Spleen (tissue), 11 donors: ENCODE measurements around the gene FUT4. TPM values are rescaled to one million over a fixed set of nuclear protein-coding genes. Genes with fewer than 3 reads are reported as not detected.

Experiments used
- DNase-seq: peaks from one replicate; pipeline ENCODE4 v3.0.0-alpha.2; 2020
- H3K27ac ChIP-seq, 8 donors: fragments of 200-600 bp; sonication (generic) in 7 of 8; 1 replicate in 4 of 8; 2 replicates in 4 of 8; pipeline versions ENCODE4 v1.5.0 to v1.8.0; 2016 to 2021; ENCODE audit warnings: inconsistent platforms in 4 of 8, mild to moderate bottlenecking in 4 of 8, moderate library complexity in 1 of 8
- H3K27me3 ChIP-seq, 7 donors: fragments of 200-600 bp; sonication (generic) in 6 of 7; replicated peaks in 1 of 7; 1 replicate in 4 of 7; 2 replicates in 3 of 7; pipeline versions ENCODE4 v1.5.0 to v1.8.0; 2016 to 2021; ENCODE audit warnings: inconsistent platforms in 3 of 7, mild to moderate bottlenecking in 1 of 7
- H3K36me3 ChIP-seq, 6 donors: fragments of 200-600 bp; sonication (generic) in 5 of 6; 1 replicate in 4 of 6; 2 replicates in 2 of 6; pipeline versions ENCODE4 v1.5.0 to v1.8.0; 2016 to 2021; ENCODE audit warnings: inconsistent platforms in 2 of 6
- H3K4me1 ChIP-seq, 6 donors: fragments of 200-600 bp; sonication (generic) in 5 of 6; 1 replicate in 3 of 6; 2 replicates in 3 of 6; pipeline versions ENCODE4 v1.5.0 to v1.8.0; 2016 to 2021; ENCODE audit warnings: inconsistent platforms in 3 of 6
- H3K4me3 ChIP-seq, 8 donors: fragments of 200-600 bp; sonication (generic) in 7 of 8; 1 replicate in 4 of 8; 2 replicates in 4 of 8; pipeline versions ENCODE4 v1.5.0 to v1.8.0; 2016 to 2021; ENCODE audit warnings: inconsistent platforms in 4 of 8, mild to moderate bottlenecking in 4 of 8, moderate library complexity in 2 of 8
- H3K9me3 ChIP-seq, 8 donors: fragments of 200-600 bp; sonication (generic) in 7 of 8; 1 replicate in 4 of 8; 2 replicates in 4 of 8; pipeline versions ENCODE4 v1.5.0 to v1.8.0; 2016 to 2021; ENCODE audit warnings: inconsistent platforms in 4 of 8
- CTCF ChIP-seq, 11 experiments: fragments of 200-600 bp in 7 of 11; fragments of 450-650 bp in 4 of 11; sonication (generic) in 4 of 11; IDR thresholded peaks in 8 of 11; conservative IDR thresholded peaks in 3 of 11; 1 replicate in 7 of 11; 2 replicates in 4 of 11; pipeline versions ENCODE4 v1.4.0 to v1.8.0; 2016 to 2021; ENCODE audit warnings: antibody characterized with exemption in 11 of 11, inconsistent platforms in 4 of 11, mild to moderate bottlenecking in 1 of 11
- POLR2A ChIP-seq, 3 donors: fragments of 450-650 bp; IDR thresholded peaks; one replicate each; pipeline ENCODE4 v1.5.1; 2017; ENCODE audit warnings: antibody characterized with exemption in 3 of 3, mild to moderate bottlenecking in 1 of 3
- POLR2AphosphoS5 ChIP-seq, 3 donors: sonication (generic); formaldehyde crosslinking; IDR thresholded peaks; one replicate each; pipeline ENCODE4 v1.5.1; 2017; ENCODE audit warnings: antibody characterized with exemption in 3 of 3
- WGBS, 5 donors: extraction: QIAGEN DNeasy Blood & Tissue Kit in 3 of 5; methylation state at CpG; one replicate each; pipeline versions ENCODE4 v1.1.5 to v1.1.7; 2013 to 2018; 5-methylcytosine and 5-hydroxymethylcytosine counted together
- intact Hi-C: fragments of 100-400 bp; cut with DNase I; formaldehyde crosslinking; loops from one replicate; pipeline ENCODE4 v1.15.0; 2023; ENCODE audit warnings: low total_unique reads
- polyA plus RNA-seq, 3 donors: library from polyadenylated mRNA; stranded (reverse); fragments of 200-250 nt; gene quantifications; one replicate each; pipeline ENCODE4 v1.2.1, GENCODE V29; 2013
- total RNA-seq, 7 donors: library from RNA; depleted of rRNA in 3 of 7; stranded (reverse); fragments of >200 nt in 3 of 7; fragmentation: NEBNext Ultra II Directional in 4 of 7; extraction: Animal tissue kit (Norgen Biotek cat#: 25700) in 4 of 7; gene quantifications; one replicate each; pipeline versions ENCODE4 v1.1.0 to v1.2.1, GENCODE V29; 2016 to 2021
- donor health status: healthy with polysubstance abuse.
- donor health status: DM: no; HTN: no; CAD: no; lungs with moderate emphysema.
- donor health status: DM: no; HTN: no; CAD: no.
- donor health status: Bipolar disorder and iron deficiency.
- donor health status: healthy.
- donor health status: DM: no; HTN: no; CAD: no.
- donor health status: DM: yes; HTN: yes; CAD: no.

The FUT4 gene
- total and polyA plus RNA-seq, 10 donors = 1.6 to 12.8 (median 9.8) TPM

GRCh38 chr11:94557992-94558391 lies 14.3 kb downstream of the FUT4 start:
- intact Hi-C loops = no loop called here
- no peaks in the 10 kb centered on the region for H3K36me3 ChIP-seq
- H3K4me1 ChIP-seq = peaks cover 0 to 48% (median 4%) of the 10 kb centered on the region in 6 donors
- 59 to 76% (median 61%) methylated on average over 1 of the region's 1 CpG for WGBS, 5 donors
- H3K4me3 ChIP-seq = no peak overlapping the region
- H3K9me3 ChIP-seq = no peaks in the 10 kb centered on the region
- no peak for DNase-seq
- TF ChIP-seq POLR2AphosphoS5 (IDR thresholded peaks at IDR 0.05) (no peak), CTCF (IDR thresholded peaks at IDR 0.05 in 8 of 11, conservative IDR thresholded peaks at IDR 0.05 in 3 of 11) (no peak), POLR2A (IDR thresholded peaks at IDR 0.05) (no peak)
- peak overlapping the region in 6 of 8 donors; percentile 45 to 77 (median 60) for H3K27ac ChIP-seq
- no peaks in the 10 kb centered on the region for H3K27me3 ChIP-seq

- no peak for DNase-seq
- no peak overlapping the region for H3K4me3 ChIP-seq
- peak overlapping the region in 6 of 8 donors; percentile 45 to 77 (median 60) for H3K27ac ChIP-seq
- no peaks in the 10 kb centered on the region for H3K36me3 ChIP-seq
- peaks cover 0 to 48% (median 4%) of the 10 kb centered on the region in 6 donors for H3K4me1 ChIP-seq
- H3K9me3 ChIP-seq = no peaks in the 10 kb centered on the region
- no peaks in the 10 kb centered on the region for H3K27me3 ChIP-seq
- TF ChIP-seq POLR2AphosphoS5 (IDR thresholded peaks at IDR 0.05) (peak in 1 of 3 donors; percentile 37), CTCF (IDR thresholded peaks at IDR 0.05 in 8 of 11, conservative IDR thresholded peaks at IDR 0.05 in 3 of 11) (no peak), POLR2A (IDR thresholded peaks at IDR 0.05) (no peak)
- intact Hi-C loops = no loop called here
- WGBS, 5 donors = 75 to 97% (median 84%) methylated on average over 1 of the region's 1 CpG
Measured at GRCh38 chr11:94558468-94558867, 14.7 kb downstream of the FUT4 start.

GRCh38 chr11:94558932-94559331 lies 15.2 kb downstream of the FUT4 start:
- 92 to 97% (median 93%) methylated on average over 4 of the region's 4 CpGs for WGBS, 5 donors
- TF ChIP-seq POLR2A (IDR thresholded peaks at IDR 0.05) (no peak), POLR2AphosphoS5 (IDR thresholded peaks at IDR 0.05) (no peak)
- peak overlapping the region in 6 of 8 donors; percentile 45 to 77 (median 60) for H3K27ac ChIP-seq
- DNase-seq = no peak
- H3K4me1 ChIP-seq = peaks cover 0 to 51% (median 4%) of the 10 kb centered on the region in 6 donors
- no peaks in the 10 kb centered on the region for H3K9me3 ChIP-seq
- no peaks in the 10 kb centered on the region for H3K36me3 ChIP-seq
- H3K27me3 ChIP-seq = no peaks in the 10 kb centered on the region
- intact Hi-C loops = no loop called here
- H3K4me3 ChIP-seq = no peak overlapping the region

GRCh38 chr11:94559361-94559760 lies 15.6 kb downstream of the FUT4 start:
- Histone ChIP-seq H3K4me1 (peaks cover 0 to 53% (median 4%) of the 10 kb centered on the region in 6 donors), H3K4me3 (no peak overlapping the region), H3K36me3 (no peaks in the 10 kb centered on the region), H3K9me3 (no peaks in the 10 kb centered on the region), H3K27ac (peak overlapping the region in 4 of 8 donors; percentile 54 to 77 (median 70)), H3K27me3 (no peaks in the 10 kb centered on the region)
- intact Hi-C loops = no loop called here
- no peak for DNase-seq
- WGBS, 5 donors = 72 to 89% (median 81%) methylated on average over 2 of the region's 2 CpGs
- no peak for TF ChIP-seq POLR2A (IDR thresholded peaks at IDR 0.05)
- no peak for TF ChIP-seq CTCF (IDR thresholded peaks at IDR 0.05 in 8 of 11, conservative IDR thresholded peaks at IDR 0.05 in 3 of 11)
- no peak for TF ChIP-seq POLR2AphosphoS5 (IDR thresholded peaks at IDR 0.05)

GRCh38 chr11:94560834-94561233 lies 17.1 kb downstream of the FUT4 start:
- DNase-seq = no peak
- Histone ChIP-seq H3K27ac (no peak overlapping the region), H3K9me3 (no peaks in the 10 kb centered on the region), H3K27me3 (no peaks in the 10 kb centered on the region), H3K4me3 (no peak overlapping the region), H3K36me3 (no peaks in the 10 kb centered on the region), H3K4me1 (peaks cover 0 to 54% (median 4%) of the 10 kb centered on the region in 6 donors)
- WGBS, 5 donors = 81 to 93% (median 83%) methylated on average over 3 of the region's 3 CpGs
- intact Hi-C loops = no loop called here
- TF ChIP-seq POLR2A (IDR thresholded peaks at IDR 0.05) = no peak
- no peak for TF ChIP-seq POLR2AphosphoS5 (IDR thresholded peaks at IDR 0.05)
- no peak for TF ChIP-seq CTCF (IDR thresholded peaks at IDR 0.05 in 8 of 11, conservative IDR thresholded peaks at IDR 0.05 in 3 of 11)
